Neural progenitor cell (in vitro differentiated cells): ENCODE measurements around the gene ATXN1.

Experiments used
- EZH2 ChIP-seq: fragments of 200-600 bp; sonication (generic); IDR thresholded peaks from 2 replicates; pipeline ENCODE4 v1.6.1; 2017; ENCODE audit warnings: antibody characterized with exemption, mild to moderate bottlenecking, moderate library complexity
- EZH2phosphoT487 ChIP-seq: fragments of 200-600 bp; sonication (generic); IDR thresholded peaks from 2 replicates; pipeline ENCODE4 v1.6.1; 2017; ENCODE audit warnings: antibody characterized with exemption
- TF ChIP-seq, protein P1 (sequence below): fragments of 200-600 bp; sonication (generic); IDR thresholded peaks from 2 replicates; pipeline ENCODE4 v1.5.1; 2017; ENCODE audit warnings: antibody characterized with exemption, mild to moderate bottlenecking

DNA sequence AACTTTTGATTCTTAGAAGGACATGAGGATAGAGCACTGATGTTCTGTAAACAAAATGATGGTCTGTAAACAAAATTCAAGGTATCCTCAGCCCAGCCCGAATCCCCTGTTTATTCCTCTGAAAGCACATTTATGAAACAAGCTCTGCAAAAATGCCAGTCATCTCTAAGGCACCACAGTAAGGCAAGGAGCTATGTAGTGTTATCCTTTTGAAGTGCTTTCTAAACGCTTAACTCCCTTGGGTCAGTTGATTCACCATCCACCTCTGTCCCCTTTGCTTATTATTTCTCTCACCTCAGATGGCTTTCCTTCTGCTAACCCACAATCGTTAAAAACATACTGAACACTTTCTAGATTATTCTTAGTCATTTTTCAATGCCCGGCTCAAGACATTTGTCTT lies 93.8 kb downstream of the ATXN1 start:
- TF ChIP-seq, protein P1, sequence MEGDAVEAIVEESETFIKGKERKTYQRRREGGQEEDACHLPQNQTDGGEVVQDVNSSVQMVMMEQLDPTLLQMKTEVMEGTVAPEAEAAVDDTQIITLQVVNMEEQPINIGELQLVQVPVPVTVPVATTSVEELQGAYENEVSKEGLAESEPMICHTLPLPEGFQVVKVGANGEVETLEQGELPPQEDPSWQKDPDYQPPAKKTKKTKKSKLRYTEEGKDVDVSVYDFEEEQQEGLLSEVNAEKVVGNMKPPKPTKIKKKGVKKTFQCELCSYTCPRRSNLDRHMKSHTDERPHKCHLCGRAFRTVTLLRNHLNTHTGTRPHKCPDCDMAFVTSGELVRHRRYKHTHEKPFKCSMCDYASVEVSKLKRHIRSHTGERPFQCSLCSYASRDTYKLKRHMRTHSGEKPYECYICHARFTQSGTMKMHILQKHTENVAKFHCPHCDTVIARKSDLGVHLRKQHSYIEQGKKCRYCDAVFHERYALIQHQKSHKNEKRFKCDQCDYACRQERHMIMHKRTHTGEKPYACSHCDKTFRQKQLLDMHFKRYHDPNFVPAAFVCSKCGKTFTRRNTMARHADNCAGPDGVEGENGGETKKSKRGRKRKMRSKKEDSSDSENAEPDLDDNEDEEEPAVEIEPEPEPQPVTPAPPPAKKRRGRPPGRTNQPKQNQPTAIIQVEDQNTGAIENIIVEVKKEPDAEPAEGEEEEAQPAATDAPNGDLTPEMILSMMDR = no peak
- no peak for TF ChIP-seq EZH2
- no peak for TF ChIP-seq EZH2phosphoT487
